LHCN-M2 (cell line): ENCODE measurements around the gene AIP. TPM values are rescaled to one million over a fixed set of nuclear protein-coding genes. Genes with fewer than 3 reads are reported as not detected.

Experiments used
- DNase-seq: peaks from one replicate; pipeline ENCODE4 v3.0.0-alpha.2; 2012; ENCODE audit warnings: low read depth
- total RNA-seq: library from RNA; depleted of rRNA; stranded (reverse); fragments of >200 nt; gene quantifications from 2 replicates; pipeline ENCODE4 v1.2.3, GENCODE V29; 2014

The AIP gene
- total RNA-seq, 1 experiment from 2014 or later: 78.2 TPM

- no peak for DNase-seq
Observed at GRCh38 chr11:67492801-67493547, 10.1 kb downstream of the AIP start.

GRCh38 chr11:67493548-67494370, 10.9 kb downstream of the AIP start:
- DNase-seq: no peak

DNA sequence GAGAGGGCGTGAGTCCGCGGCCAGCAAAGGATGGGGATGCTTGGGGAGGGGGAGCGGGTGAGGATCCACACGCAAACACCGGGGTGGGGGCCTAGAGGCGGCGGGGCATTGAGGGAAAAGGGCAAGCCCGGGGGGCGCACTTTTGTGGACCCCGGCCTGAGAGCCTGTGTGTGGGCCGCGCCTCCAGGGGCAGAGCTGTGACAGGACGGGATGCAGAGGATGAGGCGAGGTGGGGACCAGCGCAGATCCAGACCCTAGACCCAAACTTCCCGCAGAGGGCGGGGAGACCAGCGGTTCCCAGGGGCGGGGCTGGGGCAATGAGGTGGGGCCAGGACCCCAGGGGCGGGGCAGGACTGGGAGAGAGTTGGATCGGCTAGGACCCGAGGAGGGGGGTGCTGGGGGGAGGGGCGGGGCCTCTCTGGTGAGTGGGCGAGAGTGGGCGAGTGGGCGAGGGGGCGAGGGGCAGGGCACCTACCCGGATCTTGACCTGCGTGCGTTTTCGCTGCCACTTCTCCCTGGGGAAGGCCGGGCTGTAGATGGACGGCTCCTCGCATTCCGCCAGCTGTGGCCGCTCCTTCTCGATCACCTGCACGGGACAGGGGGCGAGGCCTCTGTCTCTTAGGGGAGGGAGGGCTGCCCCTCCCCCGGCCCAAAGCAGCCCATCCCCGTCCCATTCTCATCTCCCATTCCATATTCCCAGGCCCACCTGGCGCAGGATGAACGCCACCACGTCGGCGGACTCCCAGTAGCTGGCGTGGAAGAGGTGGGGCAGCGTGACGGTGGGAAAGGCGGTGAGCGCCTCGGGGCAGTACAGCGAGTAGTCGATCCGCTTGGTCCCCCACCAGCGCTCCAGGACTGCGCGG, 11.8 kb downstream of the AIP start:
- no peak for DNase-seq

- no peak for DNase-seq
Observed at GRCh38 chr11:67495234-67496005, 12.6 kb downstream of the AIP start.

DNA sequence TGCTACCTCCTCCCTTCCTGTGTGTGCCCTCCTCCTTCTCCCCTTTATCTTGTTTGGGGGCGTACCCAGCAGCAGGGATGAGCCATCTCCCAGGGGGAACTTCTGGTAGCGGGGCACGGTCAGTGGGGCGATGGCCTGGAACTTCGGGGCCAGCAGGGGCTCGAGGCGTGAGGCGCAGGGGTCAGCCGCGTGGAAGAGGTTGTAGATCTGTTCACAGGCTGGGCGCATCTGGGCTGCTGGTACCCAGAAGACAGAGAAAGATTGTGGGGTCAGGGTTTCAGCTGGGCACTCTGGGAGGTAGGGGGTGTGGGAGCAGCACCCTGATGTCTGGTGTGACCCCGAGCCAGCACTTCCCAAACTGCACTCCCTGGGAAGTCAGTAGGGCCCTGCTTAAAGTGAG, 13.3 kb downstream of the AIP start:
- DNase-seq: no peak

- DNase-seq: no peak
Observed at GRCh38 chr11:67497656-67498291, 14.9 kb downstream of the AIP start.

- no peak for DNase-seq
Observed at GRCh38 chr11:67498544-67498972, 15.7 kb downstream of the AIP start.

DNA sequence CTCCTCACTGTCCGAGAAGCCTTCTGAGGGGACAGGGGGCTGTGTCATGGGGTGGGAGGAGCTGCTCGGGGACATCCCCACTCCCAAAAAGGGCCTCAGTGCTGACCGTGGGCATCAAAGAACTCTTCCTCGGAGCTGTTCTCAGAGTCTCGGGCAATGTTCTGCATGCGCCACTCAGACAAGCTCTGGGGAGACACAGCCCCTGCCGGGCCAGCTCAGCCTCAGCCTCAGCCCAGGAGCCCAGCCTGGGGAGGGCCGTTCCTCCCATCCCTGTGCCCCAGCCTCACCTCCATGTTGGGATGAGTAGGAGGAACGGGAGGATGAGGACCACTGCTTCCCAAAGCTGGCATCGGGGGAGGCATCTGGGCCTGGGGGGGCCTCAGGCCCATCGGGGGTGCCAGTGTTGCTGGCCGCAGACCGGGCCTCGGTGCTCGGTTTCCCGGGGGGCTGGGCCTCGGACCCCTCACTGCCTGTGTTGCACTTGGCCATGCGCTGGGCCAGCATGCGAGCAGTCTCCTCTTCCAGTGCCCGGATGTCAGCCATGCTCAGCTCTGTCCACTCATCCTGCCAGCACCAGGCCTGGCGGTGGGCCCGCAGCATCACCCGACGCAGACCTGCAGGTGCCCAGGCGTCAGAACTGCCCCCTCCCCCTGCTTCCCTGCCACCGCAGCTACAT, 17.1 kb downstream of the AIP start:
- no peak for DNase-seq

DNA sequence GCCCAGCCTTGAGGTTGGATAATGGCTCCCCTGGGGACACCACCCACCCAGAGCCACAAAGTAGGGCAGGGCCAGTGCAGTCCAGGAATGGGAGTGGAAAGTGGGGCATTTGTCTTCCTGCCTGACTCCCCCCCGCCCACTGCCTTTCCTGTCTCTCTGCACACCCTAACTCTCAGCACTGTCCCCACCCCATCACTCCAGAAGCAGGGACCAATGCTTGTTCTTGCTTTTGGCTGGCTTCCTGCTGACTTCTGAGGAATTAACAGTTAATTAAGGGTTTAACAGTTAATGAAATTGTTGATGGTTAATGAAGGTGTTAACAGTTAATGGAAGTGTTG, 17.6 kb downstream of the AIP start:
- DNase-seq: no peak

- no peak for DNase-seq
Observed at GRCh38 chr11:67500831-67501715, 18.2 kb downstream of the AIP start.

DNA sequence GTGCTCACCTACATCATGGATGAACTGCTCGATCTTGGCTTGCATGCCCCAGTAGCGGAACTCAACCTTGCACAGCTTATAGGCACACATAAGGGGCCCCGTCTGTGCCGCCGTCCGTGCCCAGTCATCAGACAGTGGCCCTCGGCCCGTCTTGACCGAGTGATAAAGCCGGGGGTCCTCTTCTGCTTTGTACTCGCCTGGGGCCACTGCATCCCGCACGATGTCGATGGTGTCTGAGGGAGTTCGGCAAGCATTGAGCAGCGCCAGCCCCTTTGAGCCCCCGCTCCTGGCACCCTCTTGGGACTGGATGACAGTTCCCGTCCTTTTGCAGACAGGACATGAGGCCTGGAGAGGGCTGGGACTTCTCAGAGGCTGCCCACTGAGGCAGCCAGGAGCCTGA, 19.0 kb downstream of the AIP start:
- DNase-seq: no peak

GRCh38 chr11:67502328-67502979, 19.6 kb downstream of the AIP start:
- no peak for DNase-seq

DNA sequence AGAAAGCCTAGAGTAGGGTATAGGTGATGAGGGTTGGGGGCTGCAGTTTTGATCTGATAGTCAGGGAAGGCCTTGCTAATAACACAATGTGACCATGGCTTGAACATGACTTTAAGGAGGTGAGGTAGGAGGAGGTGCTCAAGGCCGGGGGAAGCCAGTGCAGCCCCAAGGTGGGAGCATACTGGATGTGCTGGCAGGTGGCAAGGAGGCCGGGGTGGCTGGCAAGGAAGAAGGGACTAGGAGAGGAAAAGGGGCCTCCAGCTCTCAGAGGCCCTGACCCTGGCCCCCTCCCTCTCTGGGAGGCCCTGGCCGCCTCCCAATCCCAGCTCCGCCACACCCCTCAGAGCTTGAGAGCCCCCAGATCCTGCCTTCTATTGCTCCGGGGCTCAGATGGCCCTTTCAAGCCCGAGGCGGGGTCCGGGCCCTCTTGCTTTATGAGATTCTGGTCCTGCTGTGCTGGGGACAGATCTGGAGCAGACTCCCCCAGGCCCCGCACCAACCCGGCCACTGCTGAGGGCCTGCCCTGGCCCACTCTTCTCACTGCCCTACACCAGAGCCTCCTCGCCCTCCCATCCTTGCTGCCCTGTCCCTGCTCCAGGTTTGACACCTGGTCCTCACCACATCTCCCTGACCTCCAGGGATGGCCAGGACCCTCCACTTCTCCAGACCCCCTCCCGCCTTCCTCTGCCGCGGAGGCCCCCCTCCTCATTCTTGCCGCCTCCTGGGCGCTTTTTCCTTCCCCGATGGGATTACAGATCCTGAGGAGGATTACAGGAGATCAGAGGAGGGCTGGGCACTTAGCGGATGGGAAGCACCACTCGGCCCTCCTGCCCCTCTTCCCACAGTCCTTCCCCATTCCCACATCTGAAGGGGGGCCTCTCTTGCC, 20.5 kb downstream of the AIP start:
- no peak for DNase-seq

DNA sequence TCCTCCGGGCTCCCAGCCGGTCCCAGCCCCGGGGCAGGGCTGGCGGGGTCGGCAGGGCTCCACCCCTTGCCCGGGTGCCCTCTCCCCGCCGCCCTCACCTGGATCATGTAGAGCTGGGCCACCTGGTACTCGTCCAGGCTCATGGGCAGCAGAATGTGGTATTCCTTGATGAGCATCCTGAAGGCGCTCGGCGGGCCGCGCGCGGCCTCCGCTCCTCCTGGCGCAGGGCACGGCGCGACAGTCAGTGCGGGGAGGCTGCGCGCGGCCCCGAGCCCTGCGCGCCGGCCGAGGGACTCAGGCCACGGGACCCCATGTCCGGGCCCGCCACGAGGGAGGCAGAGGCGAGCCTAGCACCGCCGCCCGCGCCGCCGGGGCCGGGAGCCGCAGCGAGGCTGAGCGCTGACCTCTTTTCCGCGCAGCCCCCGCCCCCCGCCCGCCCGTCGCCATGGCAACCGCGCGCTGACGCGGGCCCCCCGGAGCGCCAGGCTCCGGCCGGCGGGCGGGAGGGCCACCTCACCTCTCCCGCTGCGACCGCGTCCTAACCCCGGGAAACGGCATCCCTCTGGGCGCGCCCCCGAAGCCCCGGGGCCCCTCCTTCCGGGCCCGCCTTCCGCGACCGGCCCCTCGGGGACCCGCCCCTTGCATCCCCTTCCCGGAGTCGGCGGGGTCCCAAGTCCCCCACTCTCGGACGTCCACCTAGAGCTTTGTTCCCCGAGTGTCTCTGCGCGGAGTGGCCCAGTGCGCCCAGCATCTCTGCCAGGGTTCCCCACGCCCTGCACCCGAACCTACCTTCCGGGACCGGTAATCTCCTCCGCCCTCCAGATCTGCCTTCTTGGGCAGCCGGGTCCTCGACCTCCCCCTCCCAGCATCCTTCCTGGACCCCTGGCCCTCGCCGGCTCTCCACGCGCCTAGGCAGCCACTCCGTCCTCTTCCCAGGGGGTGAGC, 21.5 kb downstream of the AIP start:
- peak; percentile 8 for DNase-seq

GRCh38 chr11:67504950-67505581, 22.2 kb downstream of the AIP start, which contains the start of gene PITPNM1:
Gene PITPNM1 (minus strand): TSS chr11:67505363. CDS start chr11:67504180, 1,183 bp downstream.
- DNase-seq: peak; percentile 35
